ENCODE data around the gene PGAM1. TPM values are rescaled to one million over a fixed set of nuclear protein-coding genes. Genes with fewer than 3 reads are reported as not detected.

The PGAM1 gene
- total and polyA plus RNA-seq, 2 of the 13 experiments (the other 11 are each of a cell fraction or from before 2014, with no cell fraction given), result 354 to 483 TPM

DNA sequence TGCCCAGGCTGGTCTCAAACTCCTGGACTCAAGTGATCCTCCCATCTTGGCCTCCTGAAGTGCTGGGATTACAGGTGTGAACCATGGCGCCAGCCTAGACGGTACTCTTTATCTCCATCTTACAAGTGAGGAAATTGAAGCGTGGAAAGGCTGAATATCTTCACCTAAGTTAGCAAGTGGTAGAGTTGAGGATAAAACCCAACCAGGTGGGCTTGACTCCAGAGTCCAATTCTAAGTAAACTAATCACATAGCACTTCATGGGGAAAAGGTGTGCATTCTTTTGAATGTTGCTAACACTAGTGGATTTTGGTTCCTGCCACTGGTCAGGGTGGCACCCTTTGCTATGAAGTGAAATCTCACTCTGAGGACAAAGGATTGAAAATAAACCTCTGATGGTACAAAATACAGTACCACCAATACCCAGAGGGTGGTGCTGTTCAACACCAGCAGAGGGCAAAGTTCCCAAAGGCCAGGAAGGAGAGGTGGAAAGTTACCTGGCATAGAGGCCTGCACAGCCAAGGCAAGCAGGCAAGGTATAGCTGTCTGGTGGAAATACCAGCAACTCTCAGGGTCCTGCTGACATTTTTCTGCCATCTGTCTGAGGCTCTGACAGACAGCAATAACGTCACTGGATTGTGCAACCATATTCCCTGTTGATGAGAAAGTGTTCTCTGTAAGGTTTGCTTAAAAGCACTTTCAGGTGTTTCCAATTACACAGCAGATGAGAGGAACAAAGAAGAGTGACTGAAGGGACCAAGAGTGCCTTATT lies 37.6 kb downstream of the PGAM1 start (continued):
- TF ChIP-seq ZSCAN21 (CRISPR knock-in tag; IDR thresholded peaks at IDR 0.05; ENCODE audit: borderline replicate concordance) (peak; percentile 25; the same call in 1 of the 2 replicates), BORCS8-MEF2B (CRISPR knock-in tag; IDR thresholded peaks at IDR 0.05) (peak; percentile 78), CREB1 (IDR thresholded peaks at IDR 0.05) (peak; percentile 34; the same call in 1 of the 2 replicates), CREB1 (CRISPR knock-in tag; IDR thresholded peaks at IDR 0.05) (peak; percentile 64; the same call in 1 of the 2 replicates), SSRP1 (CRISPR knock-in tag; IDR thresholded peaks at IDR 0.05) (peak; percentile 68; the same call in 1 of the 2 replicates), SOX6 (IDR thresholded peaks at IDR 0.05) (no peak), SOX6 (CRISPR knock-in tag; IDR thresholded peaks at IDR 0.05) (0 out of 2 replicates have a peak, but pooled peaks have one; percentile 15), CEBPB (IDR thresholded peaks at IDR 0.05; ENCODE audit: borderline replicate concordance, low read depth, low read length) (peak; percentile 92), ZNF331 (CRISPR knock-in tag; IDR thresholded peaks at IDR 0.05) (peak; percentile 65; the same call in 1 of the 2 replicates), MXI1 (IDR thresholded peaks at IDR 0.05; ENCODE audit: borderline replicate concordance, low read depth, low read length) (peak; percentile 45; the same call in 1 of the 3 replicates), ATF7 (IDR thresholded peaks at IDR 0.05) (peak; percentile 38; the same call in 1 of the 2 replicates), ATF7 (CRISPR knock-in tag; IDR thresholded peaks at IDR 0.05) (no peak), ZNF205 (CRISPR knock-in tag; IDR thresholded peaks at IDR 0.05) (peak; percentile 45; the same call in 1 of the 2 replicates), ZFX (CRISPR knock-in tag; IDR thresholded peaks at IDR 0.05; ENCODE audit: low read depth) (peak; percentile 88), NFE2L2 (IDR thresholded peaks at IDR 0.05; ENCODE audit: low read length) (no peak), ZEB1 (IDR thresholded peaks at IDR 0.05; ENCODE audit: insufficient replicate concordance, low read depth) (peak; percentile 75), HDAC2 (CRISPR knock-in tag; IDR thresholded peaks at IDR 0.05) (peak; percentile 31; the same call in 1 of the 2 replicates), CEBPG (CRISPR knock-in tag; IDR thresholded peaks at IDR 0.05) (peak; percentile 89), ZFP1 (CRISPR knock-in tag; IDR thresholded peaks at IDR 0.05) (0 out of 2 replicates have a peak, but pooled peaks have one; percentile 35), ZNF614 (CRISPR knock-in tag; IDR thresholded peaks at IDR 0.05; ENCODE audit: borderline replicate concordance) (peak; percentile 62; the same call in 1 of the 2 replicates), SALL1 (CRISPR knock-in tag; IDR thresholded peaks at IDR 0.05) (peak; percentile 60), HDAC1 (CRISPR knock-in tag; IDR thresholded peaks at IDR 0.05) (0 out of 2 replicates have a peak, but pooled peaks have one; percentile 22), MEF2D (CRISPR knock-in tag; IDR thresholded peaks at IDR 0.05) (no peak), FOSL2 (CRISPR knock-in tag; IDR thresholded peaks at IDR 0.05) (peak; percentile 48)
- TF ChIP-seq, protein P1, sequence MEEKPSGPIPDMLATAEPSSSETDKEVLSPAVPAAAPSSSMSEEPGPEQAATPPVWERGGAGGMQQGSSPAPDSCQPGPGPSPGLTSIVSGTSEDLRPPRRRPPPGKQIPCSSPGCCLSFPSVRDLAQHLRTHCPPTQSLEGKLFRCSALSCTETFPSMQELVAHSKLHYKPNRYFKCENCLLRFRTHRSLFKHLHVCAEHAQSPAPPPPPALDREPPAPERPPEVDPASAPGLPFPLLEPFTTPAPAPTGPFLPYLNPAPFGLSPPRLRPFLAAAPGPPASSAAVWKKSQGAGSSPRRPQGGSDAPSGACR (CRISPR knock-in tag; IDR thresholded peaks at IDR 0.05), result no peak
- TF ChIP-seq, protein P2, sequence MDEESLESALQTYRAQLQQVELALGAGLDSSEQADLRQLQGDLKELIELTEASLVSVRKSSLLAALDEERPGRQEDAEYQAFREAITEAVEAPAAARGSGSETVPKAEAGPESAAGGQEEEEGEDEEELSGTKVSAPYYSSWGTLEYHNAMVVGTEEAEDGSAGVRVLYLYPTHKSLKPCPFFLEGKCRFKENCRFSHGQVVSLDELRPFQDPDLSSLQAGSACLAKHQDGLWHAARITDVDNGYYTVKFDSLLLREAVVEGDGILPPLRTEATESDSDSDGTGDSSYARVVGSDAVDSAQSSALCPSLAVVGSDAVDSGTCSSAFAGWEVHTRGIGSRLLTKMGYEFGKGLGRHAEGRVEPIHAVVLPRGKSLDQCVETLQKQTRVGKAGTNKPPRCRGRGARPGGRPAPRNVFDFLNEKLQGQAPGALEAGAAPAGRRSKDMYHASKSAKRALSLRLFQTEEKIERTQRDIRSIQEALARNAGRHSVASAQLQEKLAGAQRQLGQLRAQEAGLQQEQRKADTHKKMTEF (CRISPR knock-in tag; IDR thresholded peaks at IDR 0.05), result 0 out of 2 replicates have a peak, but pooled peaks have one; percentile 46
- TF ChIP-seq, protein P3, sequence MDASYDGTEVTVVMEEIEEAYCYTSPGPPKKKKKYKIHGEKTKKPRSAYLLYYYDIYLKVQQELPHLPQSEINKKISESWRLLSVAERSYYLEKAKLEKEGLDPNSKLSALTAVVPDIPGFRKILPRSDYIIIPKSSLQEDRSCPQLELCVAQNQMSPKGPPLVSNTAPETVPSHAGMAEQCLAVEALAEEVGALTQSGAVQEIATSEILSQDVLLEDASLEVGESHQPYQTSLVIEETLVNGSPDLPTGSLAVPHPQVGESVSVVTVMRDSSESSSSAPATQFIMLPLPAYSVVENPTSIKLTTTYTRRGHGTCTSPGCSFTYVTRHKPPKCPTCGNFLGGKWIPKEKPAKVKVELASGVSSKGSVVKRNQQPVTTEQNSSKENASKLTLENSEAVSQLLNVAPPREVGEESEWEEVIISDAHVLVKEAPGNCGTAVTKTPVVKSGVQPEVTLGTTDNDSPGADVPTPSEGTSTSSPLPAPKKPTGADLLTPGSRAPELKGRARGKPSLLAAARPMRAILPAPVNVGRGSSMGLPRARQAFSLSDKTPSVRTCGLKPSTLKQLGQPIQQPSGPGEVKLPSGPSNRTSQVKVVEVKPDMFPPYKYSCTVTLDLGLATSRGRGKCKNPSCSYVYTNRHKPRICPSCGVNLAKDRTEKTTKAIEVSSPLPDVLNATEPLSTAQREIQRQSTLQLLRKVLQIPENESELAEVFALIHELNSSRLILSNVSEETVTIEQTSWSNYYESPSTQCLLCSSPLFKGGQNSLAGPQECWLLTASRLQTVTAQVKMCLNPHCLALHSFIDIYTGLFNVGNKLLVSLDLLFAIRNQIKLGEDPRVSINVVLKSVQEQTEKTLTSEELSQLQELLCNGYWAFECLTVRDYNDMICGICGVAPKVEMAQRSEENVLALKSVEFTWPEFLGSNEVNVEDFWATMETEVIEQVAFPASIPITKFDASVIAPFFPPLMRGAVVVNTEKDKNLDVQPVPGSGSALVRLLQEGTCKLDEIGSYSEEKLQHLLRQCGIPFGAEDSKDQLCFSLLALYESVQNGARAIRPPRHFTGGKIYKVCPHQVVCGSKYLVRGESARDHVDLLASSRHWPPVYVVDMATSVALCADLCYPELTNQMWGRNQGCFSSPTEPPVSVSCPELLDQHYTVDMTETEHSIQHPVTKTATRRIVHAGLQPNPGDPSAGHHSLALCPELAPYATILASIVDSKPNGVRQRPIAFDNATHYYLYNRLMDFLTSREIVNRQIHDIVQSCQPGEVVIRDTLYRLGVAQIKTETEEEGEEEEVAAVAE (CRISPR knock-in tag; IDR thresholded peaks at IDR 0.05; ENCODE audit: borderline replicate concordance), result peak; percentile 55; the same call in 1 of the 2 replicates

Data from HepG2 (cell line).